Neural cell (in vitro differentiated cells): ENCODE results near the gene RBM19. TPM values are rescaled to one million over a fixed set of nuclear protein-coding genes. Genes with fewer than 3 reads are reported as not detected.

Experiments
- H2AFZ ChIP-seq: fragments of 200-600, 300-800 bp; sonication (generic), shearing (Covaris generic); 2 replicates; pipeline ENCODE4 v1.6.0; 2014; ENCODE audit warnings: low read depth, mild to moderate bottlenecking, antibody characterized with exemption, low read length, moderate library complexity
- H3F3A ChIP-seq: fragments of 200-600 bp; shearing (Covaris generic); 2 replicates; pipeline ENCODE4 v1.6.1; 2016; ENCODE audit warnings: mild to moderate bottlenecking, moderate library complexity, mixed read lengths, antibody characterized with exemption, low read length; ENCODE audit not compliant: insufficient read depth, poor library complexity, severe bottlenecking
- H3K27ac ChIP-seq: fragments of 200-600, 300-800 bp; sonication (generic), shearing (Covaris generic); 2 replicates; pipeline ENCODE4 v1.5.1; 2014; ENCODE audit warnings: mild to moderate bottlenecking, low read length, moderate library complexity
- H3K27me3 ChIP-seq: fragments of 300-800, 200-600 bp; sonication (generic), shearing (Covaris generic); 2 replicates; pipeline ENCODE4 v1.6.0; 2014; ENCODE audit warnings: mild to moderate bottlenecking, low read depth, low read length, moderate library complexity; ENCODE audit not compliant: insufficient read depth
- H3K36me3 ChIP-seq: fragments of 300-800, 200-600 bp; sonication (generic), shearing (Covaris generic); 2 replicates; pipeline ENCODE4 v1.5.1; 2014; ENCODE audit warnings: mild to moderate bottlenecking, antibody characterized with exemption, low read length, moderate library complexity; ENCODE audit not compliant: insufficient read depth
- H3K4me2 ChIP-seq: fragments of 300-800, 200-600 bp; sonication (generic), shearing (Covaris generic); 2 replicates; pipeline ENCODE4 v1.6.0; 2014; ENCODE audit warnings: mild to moderate bottlenecking, low read length
- H3K4me3 ChIP-seq: fragments of 300-800, 200-600 bp; sonication (generic), shearing (Covaris generic); 2 replicates; pipeline ENCODE4 v1.5.1; 2014; ENCODE audit warnings: mild to moderate bottlenecking, low read length, moderate library complexity
- H3K79me2 ChIP-seq: fragments of 200-600 bp; shearing (Covaris generic); replicated peaks from 2 replicates; pipeline ENCODE4 v1.6.0; 2014; ENCODE audit warnings: mild to moderate bottlenecking, low read length, moderate library complexity; ENCODE audit not compliant: insufficient read depth
- H3K9ac ChIP-seq: fragments of 300-800, 200-600 bp; sonication (generic), shearing (Covaris generic); 2 replicates; pipeline ENCODE4 v1.6.1; 2016; ENCODE audit warnings: mild to moderate bottlenecking, low read length, mixed read lengths
- H3K9me2 ChIP-seq: fragments of 200-600 bp; shearing (Covaris generic); 2 replicates; pipeline ENCODE4 v1.6.1; 2016; ENCODE audit warnings: mild to moderate bottlenecking, low read length, mixed read lengths; ENCODE audit not compliant: insufficient read depth
- H3K9me3 ChIP-seq: fragments of 200-600, 300-800 bp; sonication (generic), shearing (Covaris generic); 2 replicates; pipeline ENCODE4 v1.6.1; 2016; ENCODE audit warnings: mild to moderate bottlenecking, mixed run types, low read length, moderate library complexity, mixed read lengths
- H4K20me1 ChIP-seq: fragments of 200-600 bp; shearing (Covaris generic); 2 replicates; pipeline ENCODE4 v1.6.1; 2016; ENCODE audit warnings: mild to moderate bottlenecking, mixed run types; ENCODE audit not compliant: insufficient read depth
- CTCF ChIP-seq: fragments of 450-650 bp; IDR thresholded peaks from 2 replicates; pipeline ENCODE4 v1.5.1; 2014; ENCODE audit warnings: antibody characterized with exemption, mild to moderate bottlenecking, moderate library complexity; ENCODE audit not compliant: poor library complexity, severe bottlenecking
- EP300 ChIP-seq: fragments of 450-650 bp; conservative IDR thresholded peaks from 2 replicates; pipeline ENCODE4 v1.6.1; 2014; ENCODE audit warnings: antibody characterized with exemption, mild to moderate bottlenecking, moderate library complexity; ENCODE audit not compliant: poor library complexity, severe bottlenecking
- EZH2 ChIP-seq: fragments of 200-600, 300-800 bp; shearing (Covaris generic), sonication (generic); IDR thresholded peaks from 2 replicates; pipeline ENCODE4 v1.6.1; 2014; ENCODE audit warnings: antibody characterized with exemption, low read length, borderline replicate concordance, mild to moderate bottlenecking; ENCODE audit not compliant: insufficient read depth, poor library complexity, severe bottlenecking
- MXI1 ChIP-seq: fragments of 450-650 bp; conservative IDR thresholded peaks from 2 replicates; pipeline ENCODE4 v1.6.1; 2014; ENCODE audit warnings: antibody characterized with exemption, mild to moderate bottlenecking; ENCODE audit not compliant: poor library complexity, severe bottlenecking
- POLR2AphosphoS5 ChIP-seq: IDR thresholded peaks from 2 replicates; pipeline ENCODE4 v1.6.1; 2012
- RAD21 ChIP-seq: fragments of 450-650 bp; conservative IDR thresholded peaks from 2 replicates; pipeline ENCODE4 v1.6.1; 2014; ENCODE audit warnings: antibody characterized with exemption, mild to moderate bottlenecking, moderate library complexity
- REST ChIP-seq: IDR thresholded peaks from 2 replicates; pipeline ENCODE4 v1.6.1; 2012; ENCODE audit warnings: borderline replicate concordance
- SMC3 ChIP-seq: fragments of 450-650 bp; conservative IDR thresholded peaks from 2 replicates; pipeline ENCODE4 v1.6.1; 2014; ENCODE audit warnings: antibody characterized with exemption, mild to moderate bottlenecking, moderate library complexity; ENCODE audit not compliant: poor library complexity
- TAF1 ChIP-seq: IDR thresholded peaks from 2 replicates; pipeline ENCODE4 v1.6.1; 2012; ENCODE audit warnings: low read depth
- polyA plus RNA-seq: library from polyadenylated mRNA; depleted of rRNA; stranded (reverse); fragments of >200 nt; gene quantifications from 2 replicates; pipeline ENCODE4 v1.2.3, GENCODE V29; 2014

Gene RBM19
- polyA plus RNA-seq, 1 donor from 2014 or later, result 14.2 TPM

- no peaks in the 10 kb centered on the region for H3K9me2 ChIP-seq
- no peak for TF ChIP-seq EP300
- H3K79me2 ChIP-seq, result no peaks in the 10 kb centered on the region
- H4K20me1 ChIP-seq, result no peaks in the 10 kb centered on the region
- no peaks in the 10 kb centered on the region for H3K9me3 ChIP-seq
- no peak overlapping the region for H2AFZ ChIP-seq
- H3K4me3 ChIP-seq, result no peak overlapping the region
- H3F3A ChIP-seq, result no peaks in the 10 kb centered on the region
- H3K4me2 ChIP-seq, result no peak overlapping the region
- no peaks in the 10 kb centered on the region for H3K27me3 ChIP-seq
- no peak overlapping the region for H3K27ac ChIP-seq
- H3K9ac ChIP-seq, result no peak overlapping the region
- H3K36me3 ChIP-seq, result no peaks in the 10 kb centered on the region
Measured at GRCh38 chr12:113957627-113958026, 8.5 kb downstream of the RBM19 start.

GRCh38 chr12:113955109-113955970, 10.8 kb downstream of the RBM19 start:
- Histone ChIP-seq H3K9ac (no peak overlapping the region), H3K79me2 (no peaks in the 10 kb centered on the region), H3K9me2 (no peaks in the 10 kb centered on the region), H3F3A (no peaks in the 10 kb centered on the region), H3K9me3 (no peaks in the 10 kb centered on the region), H2AFZ (no peak overlapping the region), H3K36me3 (no peaks in the 10 kb centered on the region), H3K4me2 (no peak overlapping the region), H3K4me3 (no peak overlapping the region), H3K27me3 (no peaks in the 10 kb centered on the region), H4K20me1 (no peaks in the 10 kb centered on the region), H3K27ac (no peak overlapping the region)
- TF ChIP-seq REST, result no peak
- TF ChIP-seq TAF1, result no peak

- Histone ChIP-seq H3K4me3 (no peak overlapping the region), H3K27ac (no peak overlapping the region), H3K9me3 (no peaks in the 10 kb centered on the region), H4K20me1 (no peaks in the 10 kb centered on the region), H3K79me2 (no peaks in the 10 kb centered on the region), H3F3A (no peaks in the 10 kb centered on the region), H3K9ac (no peak overlapping the region), H3K9me2 (no peaks in the 10 kb centered on the region), H3K27me3 (no peaks in the 10 kb centered on the region), H3K4me2 (no peak overlapping the region), H2AFZ (no peak overlapping the region), H3K36me3 (no peaks in the 10 kb centered on the region)
- TF ChIP-seq TAF1, result no peak
- TF ChIP-seq POLR2AphosphoS5, result no peak
- TF ChIP-seq REST, result no peak
- TF ChIP-seq EZH2, result no peak
- no peak for TF ChIP-seq EP300
- no peak for TF ChIP-seq RAD21
- TF ChIP-seq SMC3, result no peak
- no peak for TF ChIP-seq CTCF
- TF ChIP-seq MXI1, result no peak
Measured at GRCh38 chr12:113954547-113954946, 11.6 kb downstream of the RBM19 start.
